HG02852 (cell line): ENCODE results near the gene SNX32.

Source experiments
- ATAC-seq: cut with Tn5 transposase; IDR thresholded peaks from one replicate; pipeline ENCODE4 v1.9.1; 2021; ENCODE audit warnings: mild to moderate bottlenecking, moderate library complexity; ENCODE audit not compliant: unreplicated experiment

The SNX32 gene

GRCh38 chr11:65897020-65897471 is 63.3 kb downstream of the SNX32 start:
- ATAC-seq: no peak

- no peak for ATAC-seq
Observed at GRCh38 chr11:65898656-65899355, 65.0 kb downstream of the SNX32 start.

GRCh38 chr11:65899356-65900124 is 65.8 kb downstream of the SNX32 start:
- peak; percentile 8 for ATAC-seq

GRCh38 chr11:65900125-65900898 is 66.5 kb downstream of the SNX32 start, which contains the start of gene FOSL1:
Gene FOSL1, minus strand, starts transcription at chr11:65900388. Its CDS starts 49 bp downstream, at chr11:65900339.
- ATAC-seq: peak; percentile 72

GRCh38 chr11:65900899-65901180 is 67.1 kb downstream of the SNX32 start:
- no peak for ATAC-seq

GRCh38 chr11:65903068-65903481 is 69.3 kb downstream of the SNX32 start:
- no peak for ATAC-seq
